NAMALWA (cell line): ENCODE data around the gene CDC27.
"Not testable (repeated sequence)": the region's sequence is repeated elsewhere in the genome, so short reads cannot be mapped to it uniquely, and the experiment has no call there.

ENCODE experiments used
- DNase-seq: peaks from one replicate; pipeline ENCODE4 v3.0.0-alpha.2; 2015; ENCODE audit warnings: low spot score

CDC27 gene

GRCh38 chr17:47188876-47189731 is at the start of gene CDC27:
Gene CDC27, minus strand, starts transcription at chr17:47189295. Its CDS starts 123 bp downstream, at chr17:47189172.
- peak; percentile 100 for DNase-seq

- no peak for DNase-seq
Measured at GRCh38 chr17:47238321-47239010, 49.4 kb upstream of the CDC27 start.

GRCh38 chr17:47237841-47238240 is 48.7 kb upstream of the CDC27 start:
- DNase-seq, result no peak

- no peak for DNase-seq
Measured at GRCh38 chr17:47235923-47236322, 46.8 kb upstream of the CDC27 start.

GRCh38 chr17:47235506-47235905 is 46.4 kb upstream of the CDC27 start:
- no peak for DNase-seq

GRCh38 chr17:47232465-47232864 is 43.4 kb upstream of the CDC27 start:
- no peak for DNase-seq

- DNase-seq, result no peak
Measured at GRCh38 chr17:47231866-47232265, 42.8 kb upstream of the CDC27 start.

- DNase-seq, result peak; percentile 15
Measured at GRCh38 chr17:47231334-47231733, 42.2 kb upstream of the CDC27 start.

- peak; percentile 15 for DNase-seq
Measured at GRCh38 chr17:47230864-47231263, 41.8 kb upstream of the CDC27 start.

- DNase-seq, result peak; percentile 89
Measured at GRCh38 chr17:47229535-47230443, 40.7 kb upstream of the CDC27 start.

- no peak for DNase-seq
Measured at GRCh38 chr17:47227862-47228261, 38.8 kb upstream of the CDC27 start.

GRCh38 chr17:47225911-47226688 is 37.0 kb upstream of the CDC27 start:
- no peak for DNase-seq

GRCh38 chr17:47225436-47225858 is 36.4 kb upstream of the CDC27 start:
- no peak for DNase-seq

- DNase-seq, result no peak
Measured at GRCh38 chr17:47224966-47225365, 35.9 kb upstream of the CDC27 start.

GRCh38 chr17:47224077-47224476 is 35.0 kb upstream of the CDC27 start:
- not testable (repeated sequence) for DNase-seq

GRCh38 chr17:47223460-47223859 is 34.4 kb upstream of the CDC27 start:
- no peak for DNase-seq

GRCh38 chr17:47223007-47223406 is 33.9 kb upstream of the CDC27 start:
- no peak for DNase-seq

- no peak for DNase-seq
Measured at GRCh38 chr17:47222047-47222446, 33.0 kb upstream of the CDC27 start.

- no peak for DNase-seq
Measured at GRCh38 chr17:47221154-47221553, 32.1 kb upstream of the CDC27 start.

GRCh38 chr17:47220531-47220999 is 31.5 kb upstream of the CDC27 start:
- DNase-seq, result no peak
